ENCODE results near the gene KIAA0232.

- TF ChIP-seq, protein P1, sequence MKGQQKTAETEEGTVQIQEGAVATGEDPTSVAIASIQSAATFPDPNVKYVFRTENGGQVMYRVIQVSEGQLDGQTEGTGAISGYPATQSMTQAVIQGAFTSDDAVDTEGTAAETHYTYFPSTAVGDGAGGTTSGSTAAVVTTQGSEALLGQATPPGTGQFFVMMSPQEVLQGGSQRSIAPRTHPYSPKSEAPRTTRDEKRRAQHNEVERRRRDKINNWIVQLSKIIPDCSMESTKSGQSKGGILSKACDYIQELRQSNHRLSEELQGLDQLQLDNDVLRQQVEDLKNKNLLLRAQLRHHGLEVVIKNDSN (IDR thresholded peaks at IDR 0.05): no peak
- TF ChIP-seq CEBPB (IDR thresholded peaks at IDR 0.05) (no peak), FOXM1 (IDR thresholded peaks at IDR 0.05; ENCODE audit: borderline replicate concordance, low read depth) (no peak)
- TF ChIP-seq, protein P2, sequence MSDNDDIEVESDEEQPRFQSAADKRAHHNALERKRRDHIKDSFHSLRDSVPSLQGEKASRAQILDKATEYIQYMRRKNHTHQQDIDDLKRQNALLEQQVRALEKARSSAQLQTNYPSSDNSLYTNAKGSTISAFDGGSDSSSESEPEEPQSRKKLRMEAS (IDR thresholded peaks at IDR 0.05): no peak
Observed at GRCh38 chr4:6856391-6856790, 73.9 kb downstream of the KIAA0232 start.
